OCI-LY1 (cell line): ENCODE data around the gene TOP3B.

Experiments used
- CTCF ChIP-seq: fragments of 200-600 bp; sonication (generic), shearing (Covaris generic); IDR thresholded peaks from 2 replicates; pipeline ENCODE4 v1.5.1; 2017; ENCODE audit warnings: mild to moderate bottlenecking, antibody characterized with exemption, low read length, moderate library complexity, mixed read lengths
- EZH2 ChIP-seq: fragments of 200-600 bp; sonication (generic), shearing (Covaris generic); IDR thresholded peaks from 2 replicates; pipeline ENCODE4 v1.8.0; 2017; ENCODE audit warnings: borderline replicate concordance, mixed run types, mild to moderate bottlenecking, antibody characterized with exemption, low read length, moderate library complexity, mixed read lengths

GRCh38 chr22:21948824-21949568 is 33.6 kb downstream of the TOP3B start:
- no peak for TF ChIP-seq CTCF
- no peak for TF ChIP-seq EZH2
